ENCODE results near the gene CATSPERD. TPM values are rescaled to one million over a fixed set of nuclear protein-coding genes. Genes with fewer than 3 reads are reported as not detected.

Gene CATSPERD
- total and polyA plus RNA-seq, 9 of the 15 experiments (the other 6 are each of a cell fraction or from before 2014, with no cell fraction given) = not detected

DNA sequence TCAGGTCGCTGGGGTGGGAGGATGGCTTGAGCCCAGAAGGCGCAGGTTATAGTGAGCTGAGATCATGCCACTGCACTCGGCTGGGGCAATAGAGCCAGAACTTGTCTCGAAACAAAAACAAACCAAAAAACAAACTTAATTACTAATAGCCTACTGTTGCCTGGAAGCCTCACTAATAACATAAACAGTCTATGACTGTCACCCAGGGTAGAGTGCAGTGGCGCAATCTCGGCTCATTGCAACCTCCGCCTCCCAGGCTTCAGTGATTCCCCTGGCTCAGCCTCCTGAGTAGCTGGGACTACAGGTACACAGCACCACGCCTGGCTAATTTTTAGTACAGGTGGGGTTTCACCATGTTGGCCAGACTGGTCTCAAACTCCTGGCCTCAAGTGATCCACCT, 18.0 kb downstream of the CATSPERD start:
- POLR2A ChIA-PET = no interaction called here
- H3K4me1 ChIP-seq (replicated peaks in 1 of 2; ENCODE audit: control insufficient read depth in 2 of 2, insufficient read depth in 2 of 2, low read length in 2 of 2) = no peaks in the 10 kb centered on the region; a peak in 1 of 5 replicates
- in situ Hi-C loops (cut with MboI) = no loop called here
- DNase-seq (ENCODE audit: extremely low read depth in 1 of 4, low spot score in 3 of 4) = no peak
- no peak for TF ChIP-seq CEBPG (CRISPR knock-in tag; IDR thresholded peaks at IDR 0.05)
- TF ChIP-seq CEBPG (tag; conservative IDR thresholded peaks at IDR 0.05 in 1 of 2, IDR thresholded peaks at IDR 0.05 in 1 of 2) = peak in 1 of 2 experiments; percentile 7; a peak in 1 of 4 replicates
- TF ChIP-seq ZNF445 (CRISPR knock-in tag; IDR thresholded peaks at IDR 0.05; ENCODE audit: low read depth) = no peak
- TF ChIP-seq ZFP1 (CRISPR knock-in tag; IDR thresholded peaks at IDR 0.05) = no peak
- TF ChIP-seq FOXK2 (conservative IDR thresholded peaks at IDR 0.05 in 1 of 2, IDR thresholded peaks at IDR 0.05 in 1 of 2; ENCODE audit: low read depth in 2 of 2) = no peak
- TF ChIP-seq, protein P1, sequence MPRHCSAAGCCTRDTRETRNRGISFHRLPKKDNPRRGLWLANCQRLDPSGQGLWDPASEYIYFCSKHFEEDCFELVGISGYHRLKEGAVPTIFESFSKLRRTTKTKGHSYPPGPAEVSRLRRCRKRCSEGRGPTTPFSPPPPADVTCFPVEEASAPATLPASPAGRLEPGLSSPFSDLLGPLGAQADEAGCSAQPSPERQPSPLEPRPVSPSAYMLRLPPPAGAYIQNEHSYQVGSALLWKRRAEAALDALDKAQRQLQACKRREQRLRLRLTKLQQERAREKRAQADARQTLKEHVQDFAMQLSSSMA (CRISPR knock-in tag; IDR thresholded peaks at IDR 0.05) = no peak
- TF ChIP-seq JUND (IDR thresholded peaks at IDR 0.05; ENCODE audit: borderline replicate concordance, low read depth, low read length) = no peak
- TF ChIP-seq JUND (tag; IDR thresholded peaks at IDR 0.05; ENCODE audit: borderline replicate concordance, low read depth, low read length) = no peak
- TF ChIP-seq, protein P2, sequence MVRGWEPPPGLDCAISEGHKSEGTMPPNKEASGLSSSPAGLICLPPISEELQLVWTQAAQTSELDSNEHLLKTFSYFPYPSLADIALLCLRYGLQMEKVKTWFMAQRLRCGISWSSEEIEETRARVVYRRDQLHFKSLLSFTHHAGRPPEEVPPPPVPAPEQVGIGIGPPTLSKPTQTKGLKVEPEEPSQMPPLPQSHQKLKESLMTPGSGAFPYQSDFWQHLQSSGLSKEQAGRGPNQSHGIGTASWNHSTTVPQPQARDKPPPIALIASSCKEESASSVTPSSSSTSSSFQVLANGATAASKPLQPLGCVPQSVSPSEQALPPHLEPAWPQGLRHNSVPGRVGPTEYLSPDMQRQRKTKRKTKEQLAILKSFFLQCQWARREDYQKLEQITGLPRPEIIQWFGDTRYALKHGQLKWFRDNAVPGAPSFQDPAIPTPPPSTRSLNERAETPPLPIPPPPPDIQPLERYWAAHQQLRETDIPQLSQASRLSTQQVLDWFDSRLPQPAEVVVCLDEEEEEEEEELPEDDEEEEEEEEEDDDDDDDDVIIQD (CRISPR knock-in tag; IDR thresholded peaks at IDR 0.05) = no peak
- TF ChIP-seq ZNF354B (CRISPR knock-in tag; IDR thresholded peaks at IDR 0.05) = no peak
- no peak for TF ChIP-seq HSF4 (CRISPR knock-in tag; IDR thresholded peaks at IDR 0.05; ENCODE audit: borderline replicate concordance)
- no peak for TF ChIP-seq MAZ (CRISPR knock-in tag; conservative IDR thresholded peaks at IDR 0.05 in 1 of 2, IDR thresholded peaks at IDR 0.05 in 1 of 2)
- TF ChIP-seq PTRF (tag; IDR thresholded peaks at IDR 0.05) = no peak
- TF ChIP-seq CEBPB (tag; IDR thresholded peaks at IDR 0.05) = 0 out of 2 replicates have a peak, but pooled peaks have one; percentile 13
- TF ChIP-seq ZNF695 (CRISPR knock-in tag; IDR thresholded peaks at IDR 0.05) = no peak
- BruUV-seq (replicated peaks) = no TSS peak
- H4K20me1 ChIP-seq (replicated peaks; ENCODE audit: control insufficient read depth, insufficient read depth, low read length) = no peaks in the 10 kb centered on the region
- CTCF ChIA-PET (ENCODE audit: low intra/inter-chr PET ratio) = no interaction called here
- H3K9me1 ChIP-seq (ENCODE audit: control insufficient read depth, insufficient read depth, low read length) = no peaks in the 10 kb centered on the region
- no peak for FAIRE-seq
- H3K36me3 ChIP-seq (ENCODE audit: control insufficient read depth, insufficient read depth, low read length) = no peaks in the 10 kb centered on the region
- ATAC-seq = no peak
- WGBS (ENCODE audit: insufficient coverage, low coverage, missing lambda C conversion rate) = 9% methylated on average over 8 of the region's 8 CpGs
- intact Hi-C loops (cut with micrococcal nuclease) = no loop called here
- no peak overlapping the region for H3K4me3 ChIP-seq
- peaks cover 3% of the 10 kb centered on the region; the same call in 1 of the 2 replicates for H3K9me3 ChIP-seq (replicated peaks; ENCODE audit: control insufficient read depth, insufficient read depth, low read depth, low read length)
- H3K4me2 ChIP-seq (ENCODE audit: insufficient read depth, low read length) = no peak overlapping the region
- no peak overlapping the region for H3K27ac ChIP-seq (ENCODE audit: extremely low read depth, low read depth, low read length)
- no peak overlapping the region for H2AFZ ChIP-seq (ENCODE audit: low read depth, low read length)
- H3K9ac ChIP-seq (ENCODE audit: insufficient read depth in 1 of 2, low read depth in 2 of 2, low read length in 2 of 2) = no peak overlapping the region
- H3K79me2 ChIP-seq (ENCODE audit: control insufficient read depth, insufficient read depth, low read length) = no peaks in the 10 kb centered on the region
- peaks cover 10 to 44% of the 10 kb centered on the region in 2 experiments; a peak in 4 of 5 replicates for H3K27me3 ChIP-seq (ENCODE audit: control insufficient read depth in 2 of 2, insufficient read depth in 2 of 2, low read length in 2 of 2)

All from K562 (cell line).